Activated T-helper 17 cell treated with anti-CD3 and anti-CD28 coated beads, Interleukin-2, amount 50 U/mL, for 72 hours (primary cell): Measurements from ENCODE around the gene TCOF1. TPM values are rescaled to one million over a fixed set of nuclear protein-coding genes. Genes with fewer than 3 reads are reported as not detected.

Experiments used
- ATAC-seq: fragments of 150-1000 bp; cut with Tn5 transposase; replicated peaks from 2 replicates; pipeline ENCODE4 v1.10.0; 2021; ENCODE audit warnings: mild to moderate bottlenecking, moderate library complexity
- H3K27ac Mint-ChIP-seq: one replicate; pipeline ENCODE4 v1.8.0; 2022; ENCODE audit warnings: mixed read lengths
- H3K27me3 Mint-ChIP-seq: one replicate; pipeline ENCODE4 v1.8.0; 2022; ENCODE audit warnings: mixed read lengths
- H3K36me3 Mint-ChIP-seq: one replicate; pipeline ENCODE4 v1.8.0; 2022; ENCODE audit warnings: low read depth, mild to moderate bottlenecking, mixed read lengths
- H3K4me1 Mint-ChIP-seq: one replicate; pipeline ENCODE4 v1.8.0; 2022; ENCODE audit warnings: mixed read lengths
- H3K4me3 Mint-ChIP-seq: one replicate; pipeline ENCODE4 v1.8.0; 2022; ENCODE audit warnings: mild to moderate bottlenecking, mixed read lengths
- H3K9me3 Mint-ChIP-seq: one replicate; pipeline ENCODE4 v1.8.0; 2022; ENCODE audit warnings: mixed read lengths
- total RNA-seq, 2 donors: library from RNA; stranded (reverse); gene quantifications; one replicate each; pipeline ENCODE4 v1.2.3, GENCODE V29; 2022

Gene TCOF1
- total RNA-seq, 2 donors from 2014 or later, result 55.3 to 117 TPM

DNA sequence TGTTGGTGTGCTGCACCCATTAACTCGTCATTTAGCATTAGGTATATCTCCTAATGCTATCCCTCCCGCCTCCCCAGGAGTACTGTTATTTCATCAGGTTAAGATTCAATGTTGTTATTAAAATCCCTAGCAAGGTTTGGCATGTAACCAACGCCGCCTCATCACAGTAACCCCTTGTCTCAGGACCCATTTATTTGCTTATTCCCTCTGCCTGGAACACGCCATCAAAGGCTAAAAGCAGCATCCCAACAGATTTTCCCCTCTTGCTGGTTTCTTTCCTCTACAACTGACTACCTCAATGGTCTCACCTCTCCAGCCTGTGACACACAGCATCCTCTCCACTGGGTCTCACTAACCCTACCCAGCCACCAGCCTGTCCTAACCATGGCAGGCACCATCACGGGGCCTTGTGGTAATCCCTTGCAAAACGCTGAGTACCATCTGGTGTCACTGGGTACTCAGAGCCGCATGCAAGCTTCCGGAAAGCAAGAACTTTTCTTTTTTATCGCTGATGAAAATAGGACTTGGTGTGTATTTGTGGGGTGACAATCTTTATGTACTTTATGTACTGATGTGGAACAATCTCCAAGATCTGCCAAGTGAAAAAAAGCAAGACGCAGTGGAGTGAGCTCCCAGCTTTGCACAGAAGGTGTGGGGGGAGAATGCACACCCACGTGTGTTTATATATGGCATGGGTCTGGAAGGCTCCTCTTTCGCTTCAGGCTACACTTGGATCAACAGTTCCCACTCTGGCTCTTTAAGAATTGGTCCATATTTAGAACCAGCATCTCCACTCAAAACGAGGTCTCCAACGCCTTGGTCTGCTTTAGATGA is 86.0 kb downstream of the TCOF1 start:
- no peaks in the 10 kb centered on the region for H3K9me3 Mint-ChIP-seq
- no peak overlapping the region for H3K4me3 Mint-ChIP-seq
- peaks cover 30% of the 10 kb centered on the region for H3K4me1 Mint-ChIP-seq
- no peaks in the 10 kb centered on the region for H3K27me3 Mint-ChIP-seq
- no peak for ATAC-seq
- H3K27ac Mint-ChIP-seq, result no peak overlapping the region
- peaks cover 72% of the 10 kb centered on the region for H3K36me3 Mint-ChIP-seq

DNA sequence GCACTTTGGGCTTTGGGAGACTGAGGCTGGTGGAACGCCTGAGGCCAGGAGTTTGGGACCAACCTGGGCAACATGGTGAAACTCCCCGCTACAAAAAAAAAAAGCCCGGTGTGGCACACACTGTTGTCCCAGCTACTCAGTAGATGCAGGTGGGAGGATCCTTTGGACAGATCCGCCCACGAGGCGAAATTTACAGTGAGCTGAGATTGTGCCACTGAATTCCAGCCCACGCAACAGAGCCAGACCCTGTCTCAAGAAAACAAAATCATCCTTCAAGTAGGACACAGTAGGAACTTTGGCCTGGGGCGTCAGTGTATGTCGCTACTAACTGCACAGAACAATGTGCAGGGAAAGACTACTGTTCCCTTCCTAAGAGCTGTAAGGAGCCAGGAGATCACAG is 87.3 kb downstream of the TCOF1 start:
- H3K27ac Mint-ChIP-seq, result no peak overlapping the region
- H3K27me3 Mint-ChIP-seq, result no peaks in the 10 kb centered on the region
- no peak for ATAC-seq
- H3K4me1 Mint-ChIP-seq, result peaks cover 30% of the 10 kb centered on the region
- H3K9me3 Mint-ChIP-seq, result no peaks in the 10 kb centered on the region
- H3K4me3 Mint-ChIP-seq, result no peak overlapping the region
- peaks cover 85% of the 10 kb centered on the region for H3K36me3 Mint-ChIP-seq

- ATAC-seq, result no peak
- Mint-ChIP-seq H3K27ac (peak overlapping the region; percentile 40), H3K36me3 (peaks cover 82% of the 10 kb centered on the region), H3K27me3 (no peaks in the 10 kb centered on the region), H3K4me3 (peak overlapping the region; percentile 95), H3K9me3 (no peaks in the 10 kb centered on the region), H3K4me1 (peaks cover 30% of the 10 kb centered on the region)
These were observed 88.6 kb downstream of the TCOF1 start for GRCh38 chr5:150446088-150446487.

- ATAC-seq, result no peak
- Mint-ChIP-seq H3K27me3 (no peaks in the 10 kb centered on the region), H3K4me3 (peak overlapping the region; percentile 95), H3K36me3 (peaks cover 77% of the 10 kb centered on the region), H3K9me3 (no peaks in the 10 kb centered on the region), H3K27ac (peak overlapping the region; percentile 40), H3K4me1 (peaks cover 30% of the 10 kb centered on the region)
These were observed 89.1 kb downstream of the TCOF1 start for GRCh38 chr5:150446583-150446982.

DNA sequence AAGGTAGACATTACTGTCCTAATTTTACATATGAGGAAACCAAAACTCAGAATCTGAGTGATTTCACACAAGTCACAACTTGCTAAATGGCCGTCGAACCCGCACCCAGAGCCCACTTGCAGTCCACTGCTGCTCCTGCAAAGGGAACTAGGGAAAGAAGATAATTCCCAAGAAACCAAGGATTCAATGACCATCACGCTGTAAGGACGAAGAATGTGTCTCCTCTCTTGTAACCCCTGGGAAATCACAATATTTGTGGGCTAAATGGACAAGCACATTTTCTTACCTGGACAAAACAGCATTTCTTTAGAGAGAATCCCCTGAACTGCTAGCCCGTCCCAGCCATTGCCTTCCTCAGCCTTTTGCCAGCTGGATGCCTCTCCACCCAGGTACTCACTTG is 89.7 kb downstream of the TCOF1 start:
- H3K27me3 Mint-ChIP-seq, result no peaks in the 10 kb centered on the region
- H3K4me3 Mint-ChIP-seq, result peak overlapping the region; percentile 95
- ATAC-seq, result no peak
- H3K27ac Mint-ChIP-seq, result peak overlapping the region; percentile 98
- H3K4me1 Mint-ChIP-seq, result peaks cover 30% of the 10 kb centered on the region
- peaks cover 74% of the 10 kb centered on the region for H3K36me3 Mint-ChIP-seq
- no peaks in the 10 kb centered on the region for H3K9me3 Mint-ChIP-seq

DNA sequence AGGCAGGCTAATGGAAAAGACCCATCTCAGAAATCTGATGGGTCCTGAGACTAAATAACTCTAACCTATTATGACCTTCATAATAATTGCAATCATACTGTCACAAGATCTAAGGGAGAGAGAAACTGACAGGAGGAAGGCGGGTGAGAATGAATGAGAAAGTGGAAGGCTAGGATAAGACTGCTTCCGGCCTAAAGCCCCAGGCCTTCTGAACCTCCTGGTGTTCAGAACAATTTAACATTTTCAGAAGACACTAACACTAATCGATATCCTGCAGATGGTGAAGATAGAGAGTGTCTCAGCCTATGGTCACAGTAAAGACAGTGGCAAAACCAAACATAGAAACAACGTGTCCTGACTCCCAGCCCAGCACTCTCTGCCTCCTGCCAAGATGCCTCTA is 90.8 kb downstream of the TCOF1 start:
- Mint-ChIP-seq H3K4me1 (peaks cover 28% of the 10 kb centered on the region), H3K36me3 (peaks cover 65% of the 10 kb centered on the region), H3K9me3 (no peaks in the 10 kb centered on the region), H3K27ac (peak overlapping the region; percentile 98), H3K27me3 (no peaks in the 10 kb centered on the region), H3K4me3 (peak overlapping the region; percentile 95)
- ATAC-seq, result no peak

- Mint-ChIP-seq H3K4me3 (peak overlapping the region; percentile 95), H3K9me3 (no peaks in the 10 kb centered on the region), H3K27me3 (no peaks in the 10 kb centered on the region), H3K36me3 (peaks cover 58% of the 10 kb centered on the region), H3K4me1 (peaks cover 25% of the 10 kb centered on the region), H3K27ac (peak overlapping the region; percentile 98)
- ATAC-seq, result peak; percentile 55
These were observed 91.5 kb downstream of the TCOF1 start for GRCh38 chr5:150448952-150449516.

Other genes starting within 250 kb of the TCOF1 start
- under 1 TPM; 0.26 to 0.76 TPM for gene PDGFRB, start 201.9 kb upstream of the TCOF1 start, total RNA-seq
- not detected for gene CDX1, start 190.9 kb upstream of the TCOF1 start, total RNA-seq
- not detected for gene SLC6A7, start 167.6 kb upstream of the TCOF1 start, total RNA-seq
- not detected for gene CAMK2A, start 67.9 kb upstream of the TCOF1 start, total RNA-seq
- gene ARSI, start 54.8 kb upstream of the TCOF1 start, total RNA-seq, result not detected
- 100 to 1,000 TPM; 265 to 629 TPM for gene CD74, start 55.2 kb downstream of the TCOF1 start, total RNA-seq
- gene RPS14, start 92.0 kb downstream of the TCOF1 start, total RNA-seq, result 1,000 to 10,000 TPM; 2,772 to 2,939 TPM
- gene NDST1, start 150.4 kb downstream of the TCOF1 start, total RNA-seq, result 1 to 10 TPM in 1 of 2 donors, under 1 TPM in 1; 0.48 to 1.8 TPM